ENCODE results near the gene FAM217B.

The FAM217B gene, protein sequence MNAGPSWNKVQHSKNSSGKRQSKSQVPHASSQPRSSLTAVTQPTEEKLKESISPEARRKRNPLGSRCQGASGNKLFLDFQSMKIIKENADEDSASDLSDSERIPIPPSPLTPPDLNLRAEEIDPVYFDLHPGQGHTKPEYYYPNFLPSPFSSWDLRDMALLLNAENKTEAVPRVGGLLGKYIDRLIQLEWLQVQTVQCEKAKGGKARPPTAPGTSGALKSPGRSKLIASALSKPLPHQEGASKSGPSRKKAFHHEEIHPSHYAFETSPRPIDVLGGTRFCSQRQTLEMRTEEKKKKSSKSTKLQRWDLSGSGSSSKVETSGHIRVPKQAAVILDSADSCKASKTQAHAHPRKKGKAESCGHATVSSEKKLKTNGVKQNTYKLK

GRCh38 chr20:59940129-59940955, at the start of gene FAM217B, which contains the start of gene PPP1R3D:
FAM217B (plus strand) TSS chr20:59940389; CDS start chr20:59943944, 3,555 bp downstream.
PPP1R3D (minus strand) TSS chr20:59940305; CDS start chr20:59939931, 374 bp downstream.
- DNase-seq (ENCODE audit: low spot score) = peak; percentile 96

- no peak for DNase-seq (ENCODE audit: low spot score)
These were observed 48.6 kb upstream of the FAM217B start for GRCh38 chr20:59891581-59891980.

- DNase-seq (ENCODE audit: low spot score) = no peak
These were observed 44.3 kb upstream of the FAM217B start for GRCh38 chr20:59895908-59896307.

- no peak for DNase-seq (ENCODE audit: low spot score)
These were observed 37.7 kb upstream of the FAM217B start for GRCh38 chr20:59902470-59902869.

GRCh38 chr20:59903621-59904020, 36.6 kb upstream of the FAM217B start:
- no peak for DNase-seq (ENCODE audit: low spot score)

DNA sequence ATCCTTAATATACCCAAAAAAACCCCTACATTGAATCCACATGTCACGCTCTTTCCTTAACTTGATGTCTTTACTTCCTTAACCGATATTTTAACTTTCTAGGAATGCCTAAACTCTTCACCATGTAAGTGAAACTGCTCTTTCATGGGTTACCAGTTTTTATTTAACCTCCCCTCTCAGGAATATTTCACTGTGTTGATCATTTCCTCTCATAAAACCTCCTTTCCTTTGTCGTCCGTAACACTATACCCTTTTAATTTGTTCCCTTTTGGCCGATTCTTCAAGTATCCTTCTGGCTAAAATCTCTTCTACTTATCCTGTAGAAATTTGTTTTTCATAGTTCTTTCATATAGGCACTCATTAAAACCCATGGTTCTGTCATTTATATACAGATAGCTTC, 31.3 kb upstream of the FAM217B start:
- DNase-seq (ENCODE audit: low spot score) = no peak

DNA sequence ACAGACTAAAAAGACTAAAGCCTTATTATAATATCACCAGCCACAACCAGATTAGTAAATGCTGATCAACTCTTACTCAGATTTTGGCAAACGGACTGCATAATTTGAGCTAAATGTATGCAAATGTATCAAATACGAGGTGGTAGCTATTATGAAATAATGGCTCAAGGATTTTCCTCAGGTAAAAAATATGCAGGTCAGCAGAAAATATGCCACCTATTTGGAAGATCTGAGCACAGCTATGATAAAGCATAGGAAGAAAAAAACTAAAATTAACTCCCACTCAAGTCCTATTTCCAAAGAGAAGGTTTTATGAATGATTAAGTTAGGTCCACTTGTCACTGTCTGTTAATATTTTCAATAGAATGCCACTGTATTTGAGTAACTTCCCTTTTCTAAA, 29.1 kb upstream of the FAM217B start:
- DNase-seq (ENCODE audit: low spot score) = no peak

DNA sequence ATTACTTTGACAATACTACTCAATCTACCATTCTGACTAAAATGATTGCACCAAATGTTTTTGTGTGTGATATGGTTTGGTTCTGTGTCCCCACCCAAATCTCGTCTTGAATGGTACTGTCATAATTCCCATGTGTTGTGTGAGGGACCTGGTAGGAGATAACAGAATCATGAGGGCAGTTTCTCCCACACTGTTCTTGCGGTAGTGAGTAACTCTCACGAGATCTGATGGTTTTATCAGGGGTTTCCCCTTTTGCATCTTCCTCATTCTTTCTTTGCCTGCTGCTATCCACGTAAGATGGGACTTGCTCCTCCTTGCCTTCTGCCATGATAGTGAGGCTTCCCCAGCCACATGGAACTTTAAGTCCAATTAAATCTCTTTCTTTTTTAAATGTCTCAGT, 27.6 kb upstream of the FAM217B start:
- no peak for DNase-seq (ENCODE audit: low spot score)

DNA sequence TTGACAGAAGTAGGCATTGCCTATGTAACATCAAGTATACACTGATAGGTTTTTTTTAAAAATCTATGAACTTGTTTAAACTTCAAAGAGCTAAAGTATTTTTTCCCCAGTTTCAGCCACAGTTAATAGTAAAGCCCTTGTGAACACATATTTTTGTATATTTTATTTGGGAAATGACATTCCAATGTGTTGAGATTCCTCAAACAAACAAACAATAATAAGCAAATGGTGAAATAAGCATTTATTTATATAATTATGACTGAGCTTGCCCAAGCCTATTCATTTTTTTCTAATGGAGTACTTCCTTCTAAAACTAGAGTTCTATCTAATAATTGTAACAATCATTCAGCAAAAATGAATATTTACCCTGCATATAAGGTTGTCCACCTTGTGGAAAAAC, 19.2 kb upstream of the FAM217B start:
- DNase-seq (ENCODE audit: low spot score) = no peak

DNA sequence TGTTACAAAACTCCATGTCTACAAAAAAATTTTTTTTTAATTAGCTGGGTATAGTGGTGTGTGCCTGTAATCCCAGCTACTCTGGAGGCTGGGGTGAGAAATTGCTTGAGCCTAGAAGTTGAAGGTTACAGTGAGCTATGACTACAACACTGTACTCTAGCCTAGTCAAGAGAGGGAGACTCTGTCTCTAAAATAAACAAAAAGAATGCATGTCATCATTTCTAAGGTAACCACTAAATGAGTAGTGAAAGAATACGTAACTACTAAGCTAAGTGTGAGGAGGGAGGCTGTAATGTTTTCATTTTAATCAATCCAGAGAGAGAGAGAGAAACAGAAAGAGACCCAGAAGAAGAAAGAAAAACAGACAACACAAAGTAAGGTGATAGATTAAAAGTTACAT, 16.7 kb upstream of the FAM217B start:
- DNase-seq (ENCODE audit: low spot score) = no peak

DNA sequence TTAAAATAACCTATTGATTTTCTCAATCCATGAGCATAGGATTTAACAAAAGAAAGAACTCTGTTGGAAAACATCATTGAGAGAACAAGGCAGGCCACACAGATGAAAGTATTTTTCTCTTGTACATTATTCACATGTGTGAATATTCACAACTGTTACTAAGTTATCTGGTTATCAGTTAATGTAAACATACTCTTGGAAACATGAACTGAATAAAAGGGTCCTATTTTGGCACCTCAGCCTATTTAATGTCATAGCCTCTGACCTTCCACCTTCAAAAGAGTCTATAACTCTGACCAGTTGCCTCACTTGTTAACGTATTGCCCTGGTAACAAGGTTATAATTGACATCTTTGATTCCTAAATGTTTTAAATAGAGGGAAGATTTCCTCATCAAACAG, 14.8 kb upstream of the FAM217B start:
- no peak for DNase-seq (ENCODE audit: low spot score)

DNA sequence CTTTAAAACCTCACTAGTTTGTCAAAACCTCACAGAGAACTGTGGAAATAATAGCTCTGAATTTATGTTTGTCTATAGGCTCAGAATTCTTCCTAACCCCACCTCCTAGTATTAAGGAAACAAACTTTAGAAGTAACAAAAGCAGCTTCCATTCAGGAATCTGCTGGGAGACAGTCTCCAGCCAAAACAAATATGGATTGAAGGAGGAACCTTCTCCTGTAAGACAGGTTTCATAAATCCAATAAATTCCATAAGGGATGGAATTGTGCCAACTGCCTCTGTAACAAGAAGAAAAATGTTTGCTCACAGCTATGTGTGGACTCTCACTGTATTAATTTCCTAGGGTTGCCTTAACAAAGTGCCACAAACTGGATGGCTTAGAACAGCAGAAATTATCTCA, 14.3 kb upstream of the FAM217B start:
- no peak for DNase-seq (ENCODE audit: low spot score)

DNA sequence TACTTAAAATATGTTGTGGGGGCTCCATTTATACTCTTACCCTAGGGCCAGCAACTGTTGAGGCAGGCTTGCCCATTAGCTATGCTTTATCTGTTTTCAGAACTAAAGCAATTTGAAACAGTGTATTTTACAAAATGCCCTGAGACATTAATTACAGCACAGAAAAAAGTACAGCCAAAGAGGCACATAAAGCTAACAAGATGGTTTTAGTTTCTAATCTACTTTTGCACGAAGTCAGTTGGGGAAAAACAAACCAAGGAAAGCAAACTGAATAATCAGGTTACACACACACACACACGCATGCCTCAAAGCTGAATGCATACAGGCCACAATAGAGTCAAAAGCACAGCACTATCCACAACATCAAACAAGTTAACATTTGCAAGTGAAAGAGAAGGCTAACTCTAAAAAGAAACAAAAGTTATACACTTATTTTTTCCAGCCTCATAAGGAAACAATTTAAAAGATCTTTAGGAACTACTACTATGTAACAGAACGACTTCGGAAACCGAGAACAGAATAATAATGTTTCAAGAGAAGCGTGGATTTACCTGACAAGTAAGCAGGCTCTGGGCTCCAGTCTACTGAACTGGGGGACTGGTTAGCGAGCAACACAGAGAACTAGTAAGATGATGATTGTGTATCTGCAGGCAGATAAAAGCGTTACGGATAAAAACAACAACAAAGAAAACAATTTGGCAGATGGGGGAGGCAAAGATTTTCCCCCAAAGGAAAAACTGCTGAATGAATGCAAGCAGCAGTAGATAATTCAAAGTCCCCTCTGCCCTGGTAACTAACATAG, 8.5 kb upstream of the FAM217B start:
- no peak for DNase-seq (ENCODE audit: low spot score)

DNA sequence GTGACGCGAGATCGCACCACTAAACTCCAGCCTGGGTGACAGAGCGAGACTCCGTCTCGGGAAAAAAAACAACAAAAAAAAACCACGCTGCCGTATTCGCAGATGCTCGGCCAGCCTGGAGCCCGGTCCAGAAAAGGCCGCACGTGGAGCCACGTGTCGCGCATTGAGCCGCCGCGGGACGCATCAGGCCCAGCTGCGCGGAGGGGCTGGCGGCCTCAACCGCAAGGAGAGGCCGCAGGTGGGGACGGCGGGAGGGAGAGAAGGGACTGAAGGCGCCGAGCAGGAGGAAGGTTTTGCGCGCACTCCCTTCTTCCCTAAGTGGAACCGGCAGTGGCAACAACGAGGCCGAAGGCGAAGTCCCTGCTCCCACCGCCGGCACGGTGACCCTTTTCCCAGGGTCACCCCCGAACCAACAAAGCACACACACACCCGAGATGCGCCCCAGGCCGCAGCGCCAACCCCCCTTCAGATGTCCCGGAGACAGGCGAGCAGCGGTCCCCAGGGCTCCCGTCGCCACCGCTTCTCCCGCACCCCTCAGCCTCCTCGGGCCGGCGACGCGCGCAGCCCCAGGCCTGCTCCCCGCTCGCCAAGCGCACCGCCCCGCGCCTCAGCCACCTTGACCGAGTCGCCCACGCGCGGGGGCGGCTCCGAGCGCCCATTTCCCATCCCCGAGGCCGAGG, 7.4 kb upstream of the FAM217B start:
- DNase-seq (ENCODE audit: low spot score) = no peak

DNA sequence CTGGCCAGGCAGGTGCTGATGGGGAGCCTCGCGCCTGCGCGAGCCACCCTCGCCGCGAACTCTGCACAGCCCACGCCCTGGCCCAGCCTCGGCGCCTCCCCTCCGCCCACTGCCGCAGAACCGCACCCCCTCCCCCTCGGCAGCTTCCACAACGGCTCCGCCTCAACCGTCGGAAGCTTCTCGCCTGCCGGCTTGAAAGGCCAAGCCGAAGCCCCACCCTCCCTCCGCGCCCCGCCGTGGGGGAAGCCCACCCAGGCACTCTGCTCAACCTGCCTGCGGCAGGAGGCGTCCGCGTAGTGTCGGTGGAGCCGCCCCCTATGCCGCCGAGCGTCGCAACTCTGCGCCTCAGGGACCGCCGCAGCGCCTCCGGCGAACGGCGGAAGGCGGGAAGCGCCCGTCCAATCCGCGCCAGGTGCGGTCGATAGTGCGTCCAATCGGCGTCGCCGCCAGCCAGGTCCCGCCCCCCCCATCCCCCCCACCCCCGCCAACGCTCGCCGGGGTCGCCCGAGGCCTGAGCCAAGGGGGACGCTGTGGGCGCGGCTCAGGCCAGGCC, 6.8 kb upstream of the FAM217B start, which contains the start of gene SYCP2:
Gene SYCP2, minus strand, starts transcription at position 342 of the 553 bp plus-strand sequence. CDS start 11,224 bp downstream, outside the sequence.
- no peak for DNase-seq (ENCODE audit: low spot score)

GRCh38 chr20:59933849-59934585, 6.2 kb upstream of the FAM217B start:
- peak; percentile 84 for DNase-seq (ENCODE audit: low spot score)

GRCh38 chr20:59935457-59936185, 4.6 kb upstream of the FAM217B start:
- no peak for DNase-seq (ENCODE audit: low spot score)

GRCh38 chr20:59936409-59936808, 3.8 kb upstream of the FAM217B start:
- no peak for DNase-seq (ENCODE audit: low spot score)

- no peak for DNase-seq (ENCODE audit: low spot score)
These were observed 3.0 kb upstream of the FAM217B start for GRCh38 chr20:59937150-59937549.

- DNase-seq (ENCODE audit: low spot score) = no peak
These were observed 2.0 kb upstream of the FAM217B start for GRCh38 chr20:59938221-59938620.

Measured in Ammon's horn (tissue), 1 donor.